Measurements from ENCODE around the gene ENAH. TPM values are rescaled to one million over a fixed set of nuclear protein-coding genes. Genes with fewer than 3 reads are reported as not detected.

The ENAH gene
- polyA plus RNA-seq, 1 of the 3 experiments (the other 2 are of a cell fraction): 48.9 TPM

- no peak overlapping the region for H2AFZ ChIP-seq (ENCODE audit: low read depth)
- H3K9me2 ChIP-seq: no peaks in the 10 kb centered on the region
- H3K4me3 ChIP-seq (ENCODE audit: low read depth in 2 of 2, low read length in 1 of 2): no peak overlapping the region
- H3K27me3 ChIP-seq (ENCODE audit: insufficient read depth): no peaks in the 10 kb centered on the region
- no peak overlapping the region for H3K27ac ChIP-seq (ENCODE audit: low read depth in 2 of 2, low read length in 1 of 2)
- H3K4me2 ChIP-seq: no peak overlapping the region
- no peak for TF ChIP-seq MXI1 (IDR thresholded peaks at IDR 0.05; ENCODE audit: low read depth, low read length)
- no peak for TF ChIP-seq NFIC (IDR thresholded peaks at IDR 0.05; ENCODE audit: borderline replicate concordance)
- TF ChIP-seq CHD2 (IDR thresholded peaks at IDR 0.05; ENCODE audit: low read length, partially characterized antibody): no peak
- no peak for TF ChIP-seq MEF2A (IDR thresholded peaks at IDR 0.05; ENCODE audit: borderline replicate concordance, low read depth)
- no peak for TF ChIP-seq FOXM1 (IDR thresholded peaks at IDR 0.05; ENCODE audit: low read depth)
- TF ChIP-seq RAD21 (IDR thresholded peaks at IDR 0.05; ENCODE audit: low read length): no peak
- H3K36me3 ChIP-seq (replicated peaks in 1 of 2; ENCODE audit: control insufficient read depth in 1 of 2, insufficient read depth in 2 of 2, low read length in 1 of 2): no peaks in the 10 kb centered on the region
- no peaks in the 10 kb centered on the region for H3F3A ChIP-seq (replicated peaks; ENCODE audit: insufficient read depth)
- no peaks in the 10 kb centered on the region for H4K20me1 ChIP-seq (ENCODE audit: insufficient read depth)
- H3K9me3 ChIP-seq: no peaks in the 10 kb centered on the region
- H3K9ac ChIP-seq: no peak overlapping the region
- ChIA-PET CTCF (interaction anchor here (1.0 kb wide), 1 partner anchor 12 kb away, joined by 3 read pairs; no protein-coding TSS in a partner anchor), POLR2A (no interaction called here)
- peaks cover 0 to 5% of the 10 kb centered on the region in 2 experiments; a peak in 1 of 4 replicates for H3K4me1 ChIP-seq (ENCODE audit: control insufficient read depth in 1 of 2, insufficient read depth in 2 of 2, low read depth in 1 of 2, low read length in 1 of 2)
- no peak for DNase-seq
- no peaks in the 10 kb centered on the region for H3K79me2 ChIP-seq (ENCODE audit: insufficient read depth)
- 88% methylated on average over 2 of the region's 2 CpGs for WGBS (ENCODE audit: low lambda C conversion rate)
These were observed 37.0 kb upstream of the ENAH start for GRCh38 chr1:225689882-225690459.

- no peak overlapping the region for H3K4me3 ChIP-seq (ENCODE audit: low read depth in 2 of 2, low read length in 1 of 2)
- no peaks in the 10 kb centered on the region for H3F3A ChIP-seq (replicated peaks; ENCODE audit: insufficient read depth)
- H3K27ac ChIP-seq (ENCODE audit: low read depth in 2 of 2, low read length in 1 of 2): no peak overlapping the region
- DNase-seq: no peak
- no peak for TF ChIP-seq CTCF (IDR thresholded peaks at IDR 0.05)
- TF ChIP-seq, protein P1, sequence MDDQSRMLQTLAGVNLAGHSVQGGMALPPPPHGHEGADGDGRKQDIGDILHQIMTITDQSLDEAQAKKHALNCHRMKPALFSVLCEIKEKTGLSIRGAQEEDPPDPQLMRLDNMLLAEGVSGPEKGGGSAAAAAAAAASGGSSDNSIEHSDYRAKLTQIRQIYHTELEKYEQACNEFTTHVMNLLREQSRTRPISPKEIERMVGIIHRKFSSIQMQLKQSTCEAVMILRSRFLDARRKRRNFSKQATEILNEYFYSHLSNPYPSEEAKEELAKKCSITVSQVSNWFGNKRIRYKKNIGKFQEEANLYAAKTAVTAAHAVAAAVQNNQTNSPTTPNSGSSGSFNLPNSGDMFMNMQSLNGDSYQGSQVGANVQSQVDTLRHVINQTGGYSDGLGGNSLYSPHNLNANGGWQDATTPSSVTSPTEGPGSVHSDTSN (IDR thresholded peaks at IDR 0.05): no peak
- TF ChIP-seq RXRA (IDR thresholded peaks at IDR 0.05; ENCODE audit: borderline replicate concordance, low read depth): no peak
- TF ChIP-seq, protein P2, sequence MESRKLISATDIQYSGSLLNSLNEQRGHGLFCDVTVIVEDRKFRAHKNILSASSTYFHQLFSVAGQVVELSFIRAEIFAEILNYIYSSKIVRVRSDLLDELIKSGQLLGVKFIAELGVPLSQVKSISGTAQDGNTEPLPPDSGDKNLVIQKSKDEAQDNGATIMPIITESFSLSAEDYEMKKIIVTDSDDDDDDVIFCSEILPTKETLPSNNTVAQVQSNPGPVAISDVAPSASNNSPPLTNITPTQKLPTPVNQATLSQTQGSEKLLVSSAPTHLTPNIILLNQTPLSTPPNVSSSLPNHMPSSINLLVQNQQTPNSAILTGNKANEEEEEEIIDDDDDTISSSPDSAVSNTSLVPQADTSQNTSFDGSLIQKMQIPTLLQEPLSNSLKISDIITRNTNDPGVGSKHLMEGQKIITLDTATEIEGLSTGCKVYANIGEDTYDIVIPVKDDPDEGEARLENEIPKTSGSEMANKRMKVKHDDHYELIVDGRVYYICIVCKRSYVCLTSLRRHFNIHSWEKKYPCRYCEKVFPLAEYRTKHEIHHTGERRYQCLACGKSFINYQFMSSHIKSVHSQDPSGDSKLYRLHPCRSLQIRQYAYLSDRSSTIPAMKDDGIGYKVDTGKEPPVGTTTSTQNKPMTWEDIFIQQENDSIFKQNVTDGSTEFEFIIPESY (IDR thresholded peaks at IDR 0.05; ENCODE audit: borderline replicate concordance, low read depth): no peak
- TF ChIP-seq FOSL2 (IDR thresholded peaks at IDR 0.05; ENCODE audit: borderline replicate concordance, low read depth): no peak
- no peak for TF ChIP-seq RCOR1 (IDR thresholded peaks at IDR 0.05; ENCODE audit: low read length)
- no peak for TF ChIP-seq NFIC (IDR thresholded peaks at IDR 0.05; ENCODE audit: borderline replicate concordance)
- no peaks in the 10 kb centered on the region for H3K27me3 ChIP-seq (ENCODE audit: insufficient read depth)
- no peak overlapping the region for H3K9ac ChIP-seq
- no peaks in the 10 kb centered on the region for H3K9me3 ChIP-seq
- CTCF ChIA-PET: interaction anchor here (1.1 kb wide), 1 partner anchor 61 kb away, joined by 4 read pairs; no protein-coding TSS in a partner anchor
- no peaks in the 10 kb centered on the region for H3K9me2 ChIP-seq
- POLR2A ChIA-PET: no interaction called here
- H3K36me3 ChIP-seq (replicated peaks in 1 of 2; ENCODE audit: control insufficient read depth in 1 of 2, insufficient read depth in 2 of 2, low read length in 1 of 2): no peaks in the 10 kb centered on the region
- no peak overlapping the region for H3K4me2 ChIP-seq
- H4K20me1 ChIP-seq (ENCODE audit: insufficient read depth): no peaks in the 10 kb centered on the region
- 79% methylated on average over 2 of the region's 2 CpGs for WGBS (ENCODE audit: low lambda C conversion rate)
- H3K4me1 ChIP-seq (ENCODE audit: control insufficient read depth in 1 of 2, insufficient read depth in 2 of 2, low read depth in 1 of 2, low read length in 1 of 2): no peaks in the 10 kb centered on the region; a peak in 1 of 4 replicates
- H3K79me2 ChIP-seq (ENCODE audit: insufficient read depth): no peaks in the 10 kb centered on the region
- no peak overlapping the region for H2AFZ ChIP-seq (ENCODE audit: low read depth)
These were observed 35.4 kb upstream of the ENAH start for GRCh38 chr1:225688345-225688744.
